Gastrocnemius medialis (tissue), 4 donors: ENCODE data around the gene ZSCAN10. TPM values are rescaled to one million over a fixed set of nuclear protein-coding genes. Genes with fewer than 3 reads are reported as not detected.
A peak's percentile ranks its signal among the peaks of the same experiment; 100 is the strongest.

ENCODE experiments used
- ATAC-seq, 2 donors: fragments of 150-250 bp; one replicate each; pipeline ENCODE4 v1.9.1; 2016
- DNase-seq, 2 donors: peaks; one replicate each; pipeline ENCODE4 v3.0.0-alpha.2; 2019
- H3K27ac ChIP-seq, 4 donors: fragments of 200-600 bp; sonication (generic); 1 replicate in 1 of 4; 2 replicates in 3 of 4; pipeline ENCODE4 v1.5.1; 2016 to 2018; ENCODE audit warnings: mild to moderate bottlenecking in 2 of 4, moderate library complexity in 1 of 4
- H3K27me3 ChIP-seq, 3 donors: fragments of 200-600 bp; sonication (generic) in 2 of 3; 1 replicate in 1 of 3; 2 replicates in 2 of 3; pipeline versions ENCODE4 v1.5.1 to v1.6.0; 2016 to 2019; ENCODE audit warnings: mild to moderate bottlenecking in 1 of 3, moderate library complexity in 1 of 3
- H3K36me3 ChIP-seq, 2 donors: fragments of 200-600 bp; sonication (generic) in 1 of 2; one replicate each; pipeline ENCODE4 v1.5.1; 2017 to 2018
- H3K4me1 ChIP-seq, 2 donors: fragments of 200-600 bp; sonication (generic) in 1 of 2; one replicate each; pipeline ENCODE4 v1.5.1; 2016 to 2017; ENCODE audit warnings: mild to moderate bottlenecking in 2 of 2
- H3K4me3 ChIP-seq, 4 donors: fragments of 200-600 bp; sonication (generic) in 3 of 4; 1 replicate in 1 of 4; 2 replicates in 3 of 4; pipeline ENCODE4 v1.5.1; 2016 to 2019; ENCODE audit warnings: mild to moderate bottlenecking in 2 of 4
- H3K9me3 ChIP-seq, 3 donors: fragments of 200-600 bp; sonication (generic) in 2 of 3; 1 replicate in 1 of 3; 2 replicates in 2 of 3; pipeline ENCODE4 v1.5.1; 2016 to 2019
- POLR2A ChIP-seq, 2 donors: fragments of 450-650 bp; IDR thresholded peaks; one replicate each; pipeline ENCODE4 v1.6.1; 2017; ENCODE audit warnings: antibody characterized with exemption in 2 of 2, mild to moderate bottlenecking in 2 of 2, moderate library complexity in 2 of 2
- in situ Hi-C, 4 donors: fragments of 200-750 bp; cut with MboI; loops; one replicate each; pipeline versions ENCODE4 v1.15.0 to v1.8.0; 2017; ENCODE audit warnings: low sequenced_read_pairs in 4 of 4
- intact Hi-C: fragments of 100-400 bp; cut with DNase I; formaldehyde crosslinking; loops from one replicate; pipeline ENCODE4 v1.15.1; 2023; ENCODE audit warnings: low total_unique reads
- total RNA-seq, 4 donors: library from RNA; depleted of rRNA; stranded (reverse); fragments of >200 nt; gene quantifications; one replicate each; pipeline versions ENCODE4 v1.1.0 to v1.2.3, GENCODE V29; 2016
- TF ChIP-seq, protein P1 (sequence below), 5 experiments: fragments of 450-650 bp in 3 of 5; fragments of 200-600 bp in 2 of 5; sonication (generic) in 2 of 5; IDR thresholded peaks in 4 of 5; conservative IDR thresholded peaks in 1 of 5; 1 replicate in 4 of 5; 2 replicates in 1 of 5; pipeline ENCODE4 v1.5.1; 2016 to 2019; ENCODE audit warnings: antibody characterized with exemption in 5 of 5, mild to moderate bottlenecking in 3 of 5, moderate library complexity in 3 of 5

The ZSCAN10 gene
- total RNA-seq, 4 donors from 2014 or later, result not detected

DNA sequence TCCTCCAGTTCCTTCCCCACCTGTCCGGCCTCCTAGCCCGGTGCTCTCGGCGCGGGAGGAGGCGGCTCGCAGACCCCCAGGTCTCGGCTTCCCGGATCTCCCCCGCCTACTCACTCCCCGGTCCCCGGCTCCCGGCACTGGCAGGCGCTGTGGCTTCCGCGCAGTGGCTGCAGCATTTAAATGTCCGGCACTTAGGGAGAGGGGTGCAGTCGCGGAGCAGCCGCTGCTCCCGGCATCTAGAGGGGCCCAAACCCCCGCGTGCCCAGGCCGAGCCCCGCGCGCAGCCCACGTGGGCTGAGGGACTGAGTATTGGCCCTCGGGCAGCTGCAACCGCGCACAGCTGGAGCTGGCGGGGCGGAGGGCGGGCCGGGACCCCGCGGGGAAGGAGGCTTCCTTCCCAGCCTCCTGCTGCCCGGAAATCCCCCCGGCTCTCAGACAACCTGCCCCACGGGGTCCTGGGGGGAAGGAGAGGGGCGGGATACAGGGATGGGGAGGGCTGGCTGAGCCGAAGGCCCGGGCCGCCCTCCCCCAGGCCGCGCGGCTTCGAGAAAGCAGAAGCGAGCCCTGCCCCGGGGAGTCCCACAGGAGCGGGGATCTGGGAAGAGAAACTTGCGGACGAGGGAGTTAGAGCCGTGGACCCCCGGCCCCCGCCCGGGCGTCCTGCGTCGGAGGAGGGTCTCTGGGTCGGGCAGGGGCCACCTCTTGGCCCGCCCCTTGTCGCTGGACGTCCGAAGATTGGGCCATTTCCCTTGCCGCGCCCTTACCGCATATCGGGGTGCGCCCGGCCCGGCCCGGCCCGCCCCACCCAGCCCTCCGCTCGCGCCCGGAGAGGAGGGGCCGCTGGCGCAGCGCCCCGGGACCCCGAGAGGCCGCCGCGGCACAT is 53.1 kb downstream of the ZSCAN10 start, which contains the start of gene MMP25:
Gene MMP25 (plus strand): TSS at position 804 of the 883 bp plus-strand sequence. CDS start 357 bp downstream, outside the sequence.
- Histone ChIP-seq H3K4me3 (peak within 1 kb of the TSS; percentile 42 to 57 (median 52)), H3K27ac (no peak within 1 kb of the TSS), H3K9me3 (no peaks in the 10 kb centered on the region), H3K27me3 (peaks cover 65 to 78% (median 74%) of the 10 kb centered on the region in 3 donors), H3K36me3 (no peaks in the 10 kb centered on the region), H3K4me1 (peaks cover 0 to 15% of the 10 kb centered on the region in 2 donors)
- TF ChIP-seq, protein P1, sequence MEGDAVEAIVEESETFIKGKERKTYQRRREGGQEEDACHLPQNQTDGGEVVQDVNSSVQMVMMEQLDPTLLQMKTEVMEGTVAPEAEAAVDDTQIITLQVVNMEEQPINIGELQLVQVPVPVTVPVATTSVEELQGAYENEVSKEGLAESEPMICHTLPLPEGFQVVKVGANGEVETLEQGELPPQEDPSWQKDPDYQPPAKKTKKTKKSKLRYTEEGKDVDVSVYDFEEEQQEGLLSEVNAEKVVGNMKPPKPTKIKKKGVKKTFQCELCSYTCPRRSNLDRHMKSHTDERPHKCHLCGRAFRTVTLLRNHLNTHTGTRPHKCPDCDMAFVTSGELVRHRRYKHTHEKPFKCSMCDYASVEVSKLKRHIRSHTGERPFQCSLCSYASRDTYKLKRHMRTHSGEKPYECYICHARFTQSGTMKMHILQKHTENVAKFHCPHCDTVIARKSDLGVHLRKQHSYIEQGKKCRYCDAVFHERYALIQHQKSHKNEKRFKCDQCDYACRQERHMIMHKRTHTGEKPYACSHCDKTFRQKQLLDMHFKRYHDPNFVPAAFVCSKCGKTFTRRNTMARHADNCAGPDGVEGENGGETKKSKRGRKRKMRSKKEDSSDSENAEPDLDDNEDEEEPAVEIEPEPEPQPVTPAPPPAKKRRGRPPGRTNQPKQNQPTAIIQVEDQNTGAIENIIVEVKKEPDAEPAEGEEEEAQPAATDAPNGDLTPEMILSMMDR (IDR thresholded peaks at IDR 0.05 in 4 of 5, conservative IDR thresholded peaks at IDR 0.05 in 1 of 5), result no peak
- TF ChIP-seq POLR2A (IDR thresholded peaks at IDR 0.05), result no peak
- intact Hi-C loops (no loop called here), in situ Hi-C loops (no loop called here)
- DNase-seq (no peak), ATAC-seq (no peak)

DNA sequence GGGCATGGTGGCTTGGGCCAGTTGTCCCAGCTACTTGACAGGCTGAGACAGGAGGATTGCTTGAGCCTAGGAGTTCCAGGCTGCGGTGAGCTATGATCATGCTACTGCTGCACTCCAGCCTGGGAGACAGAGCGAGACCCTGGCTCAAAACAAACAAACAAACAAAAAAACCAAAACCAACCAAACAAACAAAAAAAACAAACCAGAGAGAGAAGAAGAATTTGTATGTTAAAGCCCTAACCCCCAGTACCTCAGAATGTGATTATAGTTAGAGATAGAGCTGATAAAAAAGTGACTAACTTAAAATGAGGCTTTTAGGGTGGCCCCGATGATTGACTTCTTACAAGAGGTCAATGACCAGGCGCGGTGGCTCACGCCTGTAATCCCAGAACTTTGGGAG is 54.4 kb downstream of the ZSCAN10 start:
- in situ Hi-C loops, result no loop called here
- Histone ChIP-seq H3K27ac (no peak overlapping the region), H3K4me3 (no peak overlapping the region), H3K9me3 (no peaks in the 10 kb centered on the region), H3K4me1 (peaks cover 0 to 15% of the 10 kb centered on the region in 2 donors), H3K27me3 (peaks cover 62 to 85% (median 81%) of the 10 kb centered on the region in 3 donors), H3K36me3 (no peaks in the 10 kb centered on the region)
- no peak for TF ChIP-seq POLR2A (IDR thresholded peaks at IDR 0.05)
- TF ChIP-seq, protein P1 (IDR thresholded peaks at IDR 0.05 in 4 of 5, conservative IDR thresholded peaks at IDR 0.05 in 1 of 5), result no peak
- DNase-seq, result no peak
- intact Hi-C loops, result no loop called here
- ATAC-seq, result no peak

DNA sequence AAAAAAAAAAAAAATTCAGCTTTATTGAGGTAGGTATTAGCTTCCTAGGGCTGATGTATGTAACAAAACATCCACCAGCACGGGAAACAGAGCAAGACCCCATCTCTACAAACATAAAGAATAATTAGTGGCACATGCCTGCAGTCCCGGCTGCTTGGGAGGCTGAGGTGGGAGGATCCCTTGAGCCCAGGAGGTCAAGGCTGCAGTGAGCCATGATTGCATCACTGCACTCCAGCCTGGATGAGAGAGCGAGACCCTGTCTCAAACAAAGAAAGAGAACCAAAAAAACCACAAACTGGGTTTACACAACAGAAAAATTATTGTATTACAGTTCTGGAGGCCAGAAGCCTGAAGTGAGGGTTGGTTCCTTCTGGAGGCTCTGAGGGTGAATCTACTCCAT is 56.7 kb downstream of the ZSCAN10 start:
- peaks cover 69 to 89% (median 82%) of the 10 kb centered on the region in 3 donors for H3K27me3 ChIP-seq
- no peaks in the 10 kb centered on the region for H3K9me3 ChIP-seq
- DNase-seq, result no peak
- H3K36me3 ChIP-seq, result no peaks in the 10 kb centered on the region
- in situ Hi-C loops, result no loop called here
- peaks cover 0 to 15% of the 10 kb centered on the region in 2 donors for H3K4me1 ChIP-seq
- ATAC-seq, result no peak
- intact Hi-C loops, result no loop called here
- TF ChIP-seq, protein P1 (IDR thresholded peaks at IDR 0.05 in 4 of 5, conservative IDR thresholded peaks at IDR 0.05 in 1 of 5), result no peak
- TF ChIP-seq POLR2A (IDR thresholded peaks at IDR 0.05), result no peak
- no peak overlapping the region for H3K27ac ChIP-seq
- no peak overlapping the region for H3K4me3 ChIP-seq

DNA sequence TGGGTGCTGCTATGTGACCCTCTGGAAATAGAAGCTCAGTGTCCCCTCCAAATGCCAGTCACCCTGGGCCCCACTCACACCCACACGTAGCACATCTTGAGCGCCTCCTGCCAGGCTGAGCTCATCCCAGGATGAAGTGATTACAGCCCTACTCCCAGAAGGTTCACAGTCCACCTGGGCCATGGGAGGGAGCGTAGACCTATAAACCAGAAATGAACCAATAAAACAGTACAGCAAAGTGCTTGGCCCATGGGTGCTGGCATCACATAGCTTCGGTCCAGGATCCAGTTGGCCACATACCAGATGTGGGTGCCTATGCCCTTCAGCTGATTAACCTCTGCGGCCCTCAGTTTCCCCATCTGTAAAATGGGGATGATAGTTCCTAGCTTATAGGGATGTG is 60.2 kb downstream of the ZSCAN10 start:
- in situ Hi-C loops, result no loop called here
- intact Hi-C loops, result no loop called here
- DNase-seq (no peak), ATAC-seq (no peak)
- H3K36me3 ChIP-seq, result no peaks in the 10 kb centered on the region
- H3K4me3 ChIP-seq, result no peak overlapping the region
- no peak overlapping the region for H3K27ac ChIP-seq
- H3K27me3 ChIP-seq, result peaks cover 68 to 82% (median 78%) of the 10 kb centered on the region in 3 donors
- H3K9me3 ChIP-seq, result no peaks in the 10 kb centered on the region
- peaks cover 0 to 4% of the 10 kb centered on the region in 2 donors for H3K4me1 ChIP-seq
- TF ChIP-seq POLR2A (IDR thresholded peaks at IDR 0.05), result no peak
- TF ChIP-seq, protein P1 (IDR thresholded peaks at IDR 0.05 in 4 of 5, conservative IDR thresholded peaks at IDR 0.05 in 1 of 5), result no peak

Other genes starting within 250 kb of the ZSCAN10 start
- gene PRSS22, start 241.1 kb downstream of the ZSCAN10 start, total RNA-seq, result not detected
- gene FLYWCH2, start 216.1 kb downstream of the ZSCAN10 start, total RNA-seq, result 10 to 100 TPM; 19.5 to 54.5 (median 30.2) TPM
- gene FLYWCH1, start 187.4 kb downstream of the ZSCAN10 start, total RNA-seq, result 10 to 100 TPM; 41.7 to 49.7 (median 44.0) TPM
- gene KREMEN2, start 135.0 kb downstream of the ZSCAN10 start, total RNA-seq, result not detected
- 10 to 100 TPM in 2 of 4 donors, 1 to 10 TPM in 2; 4.2 to 14.6 (median 10.2) TPM for gene PAQR4, start 129.9 kb downstream of the ZSCAN10 start, total RNA-seq
- 1 to 10 TPM in 2 of 4 donors, not detected in 2; 1.4 to 2.4 TPM for gene PKMYT1, start 118.8 kb downstream of the ZSCAN10 start, total RNA-seq
- under 1 TPM in 1 of 4 donors, not detected in 3; 0.40 TPM for gene CLDN9, start 86.4 kb downstream of the ZSCAN10 start, total RNA-seq
- under 1 TPM in 1 of 4 donors, not detected in 3; 0.55 TPM for gene CLDN6, start 81.1 kb downstream of the ZSCAN10 start, total RNA-seq
- 100 to 1,000 TPM in 2 of 4 donors, 10 to 100 TPM in 2; 34.0 to 161 (median 85.5) TPM for gene TNFRSF12A, start 78.9 kb downstream of the ZSCAN10 start, total RNA-seq
- gene HCFC1R1, start 75.4 kb downstream of the ZSCAN10 start, total RNA-seq, result 100 to 1,000 TPM in 1 of 4 donors, 10 to 100 TPM in 3; 41.8 to 124 (median 66.9) TPM
- 10 to 100 TPM; 15.0 to 31.1 (median 21.5) TPM for gene THOC6, start 75.3 kb downstream of the ZSCAN10 start, total RNA-seq
- gene BICDL2, start 62.4 kb downstream of the ZSCAN10 start, total RNA-seq, result under 1 TPM in 1 of 4 donors, not detected in 3; 0.32 TPM
- gene MMP25, start 52.7 kb downstream of the ZSCAN10 start, total RNA-seq, result under 1 TPM in 3 of 4 donors, not detected in 1; 0.15 to 0.75 (median 0.58) TPM
- gene IL32, start 33.7 kb downstream of the ZSCAN10 start, total RNA-seq, result 10 to 100 TPM; 45.4 to 79.0 (median 54.6) TPM
- 10 to 100 TPM in 1 of 4 donors, 1 to 10 TPM in 3; 4.8 to 10.8 (median 6.1) TPM for gene ZNF205, start 13.3 kb upstream of the ZSCAN10 start, total RNA-seq
- gene ZNF213, start 35.7 kb upstream of the ZSCAN10 start, total RNA-seq, result 10 to 100 TPM in 3 of 4 donors, 1 to 10 TPM in 1; 8.9 to 18.6 (median 14.5) TPM
- not detected for gene OR1F1, start 88.9 kb upstream of the ZSCAN10 start, total RNA-seq
- gene ZNF200, start 135.9 kb upstream of the ZSCAN10 start, total RNA-seq, result 1 to 10 TPM in 3 of 4 donors, under 1 TPM in 1; 0.49 to 3.2 (median 2.2) TPM
- gene MEFV, start 157.3 kb upstream of the ZSCAN10 start, total RNA-seq, result 1 to 10 TPM in 1 of 4 donors, under 1 TPM in 3; 0.32 to 1.2 (median 0.76) TPM
- gene ZNF263, start 184.2 kb upstream of the ZSCAN10 start, total RNA-seq, result 10 to 100 TPM; 13.5 to 18.5 (median 15.5) TPM
- gene TIGD7, start 206.1 kb upstream of the ZSCAN10 start, total RNA-seq, result 1 to 10 TPM; 2.5 to 8.1 (median 4.4) TPM
- 10 to 100 TPM in 3 of 4 donors, 1 to 10 TPM in 1; 5.5 to 13.2 (median 12.5) TPM for gene ZNF75A, start 206.2 kb upstream of the ZSCAN10 start, total RNA-seq